ENCODE results near the gene PRR30.

Gene PRR30

DNA sequence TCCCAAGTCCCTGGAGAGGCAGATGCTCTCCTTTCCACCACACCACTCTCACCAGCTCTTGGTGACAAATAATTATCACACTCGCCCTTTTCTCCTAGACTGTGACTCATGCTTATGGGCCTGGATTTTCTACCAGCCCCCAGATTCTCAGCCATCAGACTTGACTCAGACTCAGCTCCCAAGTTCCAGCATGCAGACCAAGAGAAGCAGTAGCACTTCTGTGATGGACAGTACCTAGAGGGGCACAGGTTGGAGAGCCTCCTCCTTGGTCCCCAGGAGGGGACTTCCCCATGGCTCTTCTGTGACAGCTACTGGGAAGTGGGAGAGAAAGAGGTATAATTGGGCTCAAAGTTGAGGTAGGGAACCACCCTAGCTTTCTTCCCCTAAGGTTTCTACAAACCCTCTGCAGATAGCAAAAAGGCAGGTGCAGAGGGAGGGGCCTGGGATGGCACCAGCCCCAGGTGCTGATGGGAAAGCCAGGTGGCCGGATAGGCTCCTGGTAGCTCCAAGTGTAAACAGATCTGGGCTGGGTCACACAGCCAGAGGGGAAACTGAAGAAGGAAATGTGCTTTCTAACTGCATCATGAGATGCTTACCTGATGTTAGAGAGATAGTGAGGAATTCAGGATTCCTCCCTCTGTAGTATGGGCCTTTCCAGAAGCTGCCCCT lies 13.7 kb upstream of the PRR30 start:
- TF ChIP-seq CEBPB (IDR thresholded peaks at IDR 0.05) = no peak
- TF ChIP-seq ZBTB7A (IDR thresholded peaks at IDR 0.05; ENCODE audit: low read depth) = no peak
- TF ChIP-seq FOXM1 (IDR thresholded peaks at IDR 0.05; ENCODE audit: borderline replicate concordance, low read depth) = no peak
- no peak for TF ChIP-seq EGR1 (IDR thresholded peaks at IDR 0.05)
- TF ChIP-seq REST (IDR thresholded peaks at IDR 0.05; ENCODE audit: low read depth) = no peak
- TF ChIP-seq TEAD4 (IDR thresholded peaks at IDR 0.05) = no peak

DNA sequence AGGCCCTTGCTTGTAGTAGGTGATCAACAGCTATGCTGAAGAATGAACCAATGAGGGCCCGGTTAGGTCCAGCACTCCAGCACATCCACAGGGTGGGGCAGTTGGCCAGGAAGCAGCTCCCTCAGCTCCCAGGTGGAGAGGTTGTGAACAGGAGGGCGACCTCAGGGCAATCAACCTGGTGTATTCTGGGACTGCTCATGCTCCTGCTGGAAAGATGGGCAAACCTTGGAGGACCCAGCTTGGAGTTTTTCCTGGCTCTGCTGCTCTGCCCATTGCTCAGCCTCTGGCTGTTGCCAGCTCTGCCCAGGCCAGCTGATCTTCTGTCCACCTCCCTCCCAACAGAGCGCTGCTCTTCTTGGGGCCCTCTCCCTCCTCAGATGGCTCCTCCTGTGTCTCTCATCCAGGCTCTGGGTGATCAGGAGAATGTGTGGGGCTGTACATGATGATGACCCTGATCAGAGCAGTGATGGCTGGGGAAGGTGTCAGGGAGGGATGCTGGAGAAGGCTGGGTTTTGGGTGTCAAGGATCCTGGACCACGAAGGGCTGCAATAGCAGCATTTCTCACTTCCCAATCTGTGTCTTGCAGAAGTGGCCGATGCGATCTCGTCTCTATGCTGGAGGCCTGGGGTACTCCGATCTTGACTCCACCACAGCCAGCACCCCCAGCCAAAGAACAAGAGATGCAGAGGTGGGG lies 13.0 kb upstream of the PRR30 start:
- TF ChIP-seq, protein P1, sequence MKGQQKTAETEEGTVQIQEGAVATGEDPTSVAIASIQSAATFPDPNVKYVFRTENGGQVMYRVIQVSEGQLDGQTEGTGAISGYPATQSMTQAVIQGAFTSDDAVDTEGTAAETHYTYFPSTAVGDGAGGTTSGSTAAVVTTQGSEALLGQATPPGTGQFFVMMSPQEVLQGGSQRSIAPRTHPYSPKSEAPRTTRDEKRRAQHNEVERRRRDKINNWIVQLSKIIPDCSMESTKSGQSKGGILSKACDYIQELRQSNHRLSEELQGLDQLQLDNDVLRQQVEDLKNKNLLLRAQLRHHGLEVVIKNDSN (IDR thresholded peaks at IDR 0.05) = no peak
- TF ChIP-seq REST (IDR thresholded peaks at IDR 0.05; ENCODE audit: low read depth) = 0 out of 2 replicates have a peak, but pooled peaks have one; percentile 11
- peak; percentile 43; the same call in 1 of the 2 replicates for TF ChIP-seq RAD21 (IDR thresholded peaks at IDR 0.05; ENCODE audit: low read depth)

GRCh38 chr2:27150639-27151230 lies 11.5 kb upstream of the PRR30 start:
- TF ChIP-seq EP300 (IDR thresholded peaks at IDR 0.05; ENCODE audit: borderline replicate concordance) (no peak), NFIC (IDR thresholded peaks at IDR 0.05) (no peak), REST (IDR thresholded peaks at IDR 0.05; ENCODE audit: low read depth) (no peak), RAD21 (IDR thresholded peaks at IDR 0.05; ENCODE audit: low read depth) (no peak), EGR1 (IDR thresholded peaks at IDR 0.05) (no peak)

- TF ChIP-seq RAD21 (IDR thresholded peaks at IDR 0.05; ENCODE audit: low read depth) (no peak), ZBTB7A (IDR thresholded peaks at IDR 0.05; ENCODE audit: low read depth) (no peak), CEBPB (IDR thresholded peaks at IDR 0.05) (no peak)
- TF ChIP-seq, protein P1 (IDR thresholded peaks at IDR 0.05) = no peak
These were observed 10.6 kb upstream of the PRR30 start for GRCh38 chr2:27149570-27150405.

DNA sequence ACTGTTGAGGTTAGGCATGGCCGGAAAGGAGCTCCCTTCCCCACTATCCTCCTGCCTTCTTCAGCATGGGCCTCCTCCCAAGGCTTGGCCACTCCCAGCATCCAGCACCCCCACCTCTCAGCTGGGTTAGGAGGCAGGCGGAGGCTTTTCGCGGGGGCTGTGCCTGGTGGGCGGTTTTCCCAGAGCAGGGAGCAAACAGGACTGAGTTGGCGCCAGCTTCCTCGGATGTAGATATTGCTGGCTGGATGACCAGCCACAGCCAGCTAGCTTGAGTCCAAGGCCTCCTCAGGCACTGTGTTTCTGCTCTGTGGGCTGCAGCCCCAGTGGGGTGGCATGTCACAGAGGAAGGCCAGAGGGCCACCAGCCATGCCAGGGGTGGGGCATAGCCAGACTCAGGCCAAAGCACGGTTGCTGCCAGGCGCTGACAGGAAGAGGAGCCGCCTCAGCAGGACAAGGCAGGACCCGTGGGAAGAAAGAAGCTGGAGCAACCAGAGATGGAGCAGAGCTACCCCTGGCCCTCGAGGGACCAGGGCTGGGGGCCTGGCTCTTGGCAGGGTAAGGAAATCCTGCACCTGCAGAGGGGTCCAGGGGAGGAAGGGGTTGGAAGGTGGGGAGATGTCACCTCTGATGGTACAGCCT lies 9.7 kb upstream of the PRR30 start, which contains the start of gene TCF23:
TCF23 (plus strand) TSS at position 204 of the 639 bp plus-strand sequence; CDS start at position 334, 130 bp downstream.
- TF ChIP-seq EP300 (IDR thresholded peaks at IDR 0.05; ENCODE audit: borderline replicate concordance) (no peak), CREB1 (IDR thresholded peaks at IDR 0.05; ENCODE audit: low read depth) (no peak), TCF12 (IDR thresholded peaks at IDR 0.05; ENCODE audit: low read depth) (no peak), TAF1 (IDR thresholded peaks at IDR 0.05; ENCODE audit: low read depth) (no peak), REST (IDR thresholded peaks at IDR 0.05; ENCODE audit: low read depth) (no peak), RAD21 (IDR thresholded peaks at IDR 0.05; ENCODE audit: low read depth) (no peak), TEAD4 (IDR thresholded peaks at IDR 0.05) (no peak), EGR1 (IDR thresholded peaks at IDR 0.05) (no peak), FOXM1 (IDR thresholded peaks at IDR 0.05; ENCODE audit: borderline replicate concordance, low read depth) (no peak), YY1 (IDR thresholded peaks at IDR 0.05; ENCODE audit: low read depth) (no peak), ZBTB7A (IDR thresholded peaks at IDR 0.05; ENCODE audit: low read depth) (no peak), CEBPB (IDR thresholded peaks at IDR 0.05) (no peak), MAX (IDR thresholded peaks at IDR 0.05) (no peak), NFIC (IDR thresholded peaks at IDR 0.05) (no peak)
- TF ChIP-seq, protein P1 (IDR thresholded peaks at IDR 0.05) = no peak
